H1 (cell line): ENCODE measurements around the gene BAX. TPM values are rescaled to one million over a fixed set of nuclear protein-coding genes. Genes with fewer than 3 reads are reported as not detected.

ENCODE experiments used
- ASH2L ChIP-seq: fragments of 200-600, 300-600 bp; sonication (generic); IDR thresholded peaks from one replicate; pipeline ENCODE4 v1.7.1; 2017; ENCODE audit warnings: low read length
- EGR1 ChIP-seq: IDR thresholded peaks from 2 replicates; pipeline ENCODE4 v1.6.1; 2011; ENCODE audit warnings: low read depth, low read length, borderline replicate concordance
- polyA plus RNA-seq, 7 experiments: library from polyadenylated mRNA; depleted of rRNA in 3 of 7; stranded (reverse) in 5 of 7; unstranded in 2 of 7; fragments of >200 nt in 5 of 7; fragments of 200-250 nt in 2 of 7; gene quantifications; 1 replicate in 5 of 7; 2 replicates in 1 of 7; 4 replicates in 1 of 7; pipeline versions ENCODE4 v1.2.1 to v1.2.3, GENCODE V29; 2011 to 2013; ENCODE audit warnings: missing spikeins in 2 of 7, mixed read lengths in 2 of 7
- total RNA-seq: library from RNA; stranded (reverse); fragmentation: NEBNext Ultra II Directional; extraction: Animal tissue kit (Norgen Biotek cat#: 25700); gene quantifications from 2 replicates; pipeline ENCODE4 v1.2.1, GENCODE V29; 2021

Gene BAX
- total and polyA plus RNA-seq, 2 of the 8 experiments (the other 6 are each of a cell fraction or from before 2014, with no cell fraction given): 257 to 346 TPM

GRCh38 chr19:48962849-48963165, 8.1 kb downstream of the BAX start (continued):
- TF ChIP-seq ASH2L: no peak
- TF ChIP-seq EGR1: no peak
